GM21717 (cell line): ENCODE data around the gene ARHGAP42.
"Not testable (repeated sequence)": the region's sequence is repeated elsewhere in the genome, so short reads cannot be mapped to it uniquely, and the experiment has no call there.

Experiments used
- ATAC-seq: cut with Tn5 transposase; IDR thresholded peaks from one replicate; pipeline ENCODE4 v1.9.1; 2021; ENCODE audit warnings: mild to moderate bottlenecking, moderate library complexity; ENCODE audit not compliant: unreplicated experiment

Gene ARHGAP42

DNA sequence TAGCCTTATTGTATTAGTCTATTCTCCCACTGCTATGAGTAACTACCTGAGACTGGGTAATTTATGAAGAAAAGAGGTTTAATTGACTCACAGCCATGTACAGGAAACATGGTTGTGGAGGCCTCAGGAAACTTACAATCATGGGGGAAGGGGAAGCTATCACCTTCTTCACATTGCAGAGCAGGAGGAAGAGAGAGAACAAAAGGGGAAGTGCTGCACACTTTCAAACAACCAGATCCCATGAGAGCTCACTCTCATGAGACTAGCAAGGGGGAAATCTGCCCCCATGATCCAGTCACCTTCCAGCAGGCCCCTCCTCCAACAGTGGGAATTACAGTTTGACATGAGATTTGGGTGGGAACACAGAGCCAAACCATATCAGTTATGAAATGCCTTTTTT, 179.4 kb downstream of the ARHGAP42 start:
- peak; percentile 45 for ATAC-seq

DNA sequence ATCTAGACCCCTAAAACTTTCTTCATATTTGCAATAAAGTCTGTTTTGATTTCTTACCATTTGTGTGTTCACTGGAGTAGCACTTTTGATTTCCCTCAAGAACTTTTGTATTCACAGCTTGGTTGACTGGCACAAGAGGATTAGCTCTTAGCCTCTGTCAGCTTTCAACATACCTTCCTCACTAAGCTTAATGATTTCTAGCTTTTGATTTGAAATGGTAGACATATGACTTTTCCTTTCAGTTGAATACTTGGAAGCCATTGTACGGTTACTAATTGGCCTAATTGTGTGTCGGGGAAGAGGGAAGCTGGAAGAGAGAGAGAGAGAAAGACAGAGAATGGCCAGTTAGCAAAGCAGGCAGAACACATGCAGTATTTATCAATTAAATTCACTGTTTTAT, 180.5 kb downstream of the ARHGAP42 start:
- no peak for ATAC-seq

DNA sequence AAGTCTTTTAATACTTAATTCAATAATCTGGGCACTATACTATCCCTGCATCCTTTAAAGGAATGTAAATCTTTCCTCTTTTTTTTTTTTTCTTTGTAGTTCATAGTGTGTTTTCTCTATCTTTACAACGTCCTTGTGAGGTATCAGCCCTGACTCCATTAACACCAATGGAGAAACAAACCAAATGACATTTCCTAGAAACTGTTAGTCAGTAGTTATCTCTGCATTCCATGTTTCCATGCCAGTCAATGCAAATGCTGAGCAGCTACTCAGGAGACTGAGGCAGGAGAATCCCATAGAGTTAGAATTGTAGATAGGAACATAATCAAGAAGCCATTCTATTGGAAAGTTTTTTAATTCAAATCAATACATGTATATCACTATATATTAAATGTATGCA, 182.2 kb downstream of the ARHGAP42 start:
- ATAC-seq = no peak

DNA sequence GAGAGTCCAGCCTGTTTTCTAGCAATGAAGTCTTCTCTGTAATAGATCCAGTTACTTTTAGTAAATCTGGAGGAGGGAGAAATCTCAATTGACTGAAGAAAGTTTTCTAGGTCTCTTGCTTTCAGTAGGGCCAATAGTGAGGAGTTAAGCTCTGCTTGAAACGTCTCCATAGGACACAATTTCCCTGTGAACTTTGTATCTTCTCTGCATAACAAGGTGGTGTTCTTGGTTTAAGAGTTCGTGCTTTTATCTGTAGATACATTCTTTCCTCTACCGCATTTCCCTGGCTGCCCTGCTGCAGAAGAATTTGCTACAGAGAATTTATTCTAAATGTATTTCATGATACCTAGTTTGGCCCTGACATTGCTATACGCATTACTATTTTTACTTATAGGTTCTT, 183.1 kb downstream of the ARHGAP42 start:
- no peak for ATAC-seq

DNA sequence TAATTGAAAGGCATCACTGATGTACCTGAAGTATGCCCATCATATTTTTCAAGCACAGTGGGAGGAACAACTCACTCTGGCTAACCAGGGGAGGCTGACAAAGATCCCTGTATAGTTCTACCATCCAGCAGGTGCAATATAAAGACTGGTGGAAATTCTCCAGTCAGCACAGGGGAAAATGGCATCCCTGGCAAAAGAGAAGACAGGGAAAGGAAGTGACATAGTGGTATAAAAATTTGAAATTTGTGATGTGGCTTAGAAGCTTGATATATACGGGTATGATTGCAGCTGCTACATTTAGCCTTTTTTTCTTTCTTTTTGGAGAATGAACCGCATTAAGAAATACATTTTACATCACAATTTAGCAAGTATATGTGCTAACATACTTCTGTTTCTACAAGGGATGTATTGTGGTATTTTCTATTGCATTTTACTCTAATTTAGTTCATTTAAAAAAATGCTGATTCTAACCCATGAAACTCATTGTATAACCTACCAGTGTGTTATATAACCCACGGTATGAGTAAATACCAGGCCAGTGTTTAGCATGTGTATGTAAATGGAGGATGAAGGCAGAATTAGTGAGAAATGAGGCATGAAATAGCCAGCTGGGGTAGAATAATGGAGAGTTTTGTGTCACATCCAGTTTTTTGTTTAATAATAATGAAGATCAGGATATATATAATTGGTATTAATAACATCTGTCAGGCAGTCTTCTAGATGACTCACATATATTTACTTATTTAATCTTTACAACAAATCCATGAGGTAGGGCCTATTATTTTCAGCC, 186.1 kb downstream of the ARHGAP42 start:
- no peak for ATAC-seq

DNA sequence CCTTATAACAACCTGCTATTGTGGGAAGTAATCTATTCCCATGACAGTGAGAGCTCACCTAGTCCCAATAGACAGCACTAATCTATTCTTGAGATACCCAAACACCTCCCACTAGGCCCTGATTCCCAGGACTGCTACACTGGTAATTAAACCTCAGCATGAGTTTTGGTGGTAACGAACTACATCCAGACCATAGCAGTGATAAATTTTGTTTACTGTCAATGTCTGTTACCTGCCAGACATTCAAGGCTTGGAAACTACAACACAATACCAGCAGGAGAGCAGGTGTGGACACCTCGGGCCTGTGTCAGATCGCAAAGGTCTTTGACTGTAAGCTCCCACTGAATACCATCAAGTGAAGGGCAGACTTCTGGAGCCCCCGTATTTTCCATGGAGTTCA, 187.1 kb downstream of the ARHGAP42 start:
- ATAC-seq = no peak

DNA sequence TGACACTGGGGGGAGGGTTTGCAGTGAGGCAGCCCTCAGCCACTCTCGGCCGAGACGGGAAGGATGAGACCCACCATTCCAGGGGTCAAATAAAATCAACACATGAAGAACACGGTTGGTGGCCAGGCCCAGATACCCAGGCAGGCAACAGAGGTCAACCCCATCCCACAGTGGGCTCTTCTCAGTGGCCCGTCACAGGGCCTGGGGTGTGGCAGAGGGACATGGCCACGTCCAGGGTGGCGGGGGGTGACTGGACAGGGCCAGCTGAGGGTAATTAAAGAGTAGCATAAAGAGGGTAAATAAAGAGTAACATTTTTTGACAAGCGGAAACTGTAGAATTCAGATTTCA, 188.4 kb downstream of the ARHGAP42 start:
- no peak for ATAC-seq

DNA sequence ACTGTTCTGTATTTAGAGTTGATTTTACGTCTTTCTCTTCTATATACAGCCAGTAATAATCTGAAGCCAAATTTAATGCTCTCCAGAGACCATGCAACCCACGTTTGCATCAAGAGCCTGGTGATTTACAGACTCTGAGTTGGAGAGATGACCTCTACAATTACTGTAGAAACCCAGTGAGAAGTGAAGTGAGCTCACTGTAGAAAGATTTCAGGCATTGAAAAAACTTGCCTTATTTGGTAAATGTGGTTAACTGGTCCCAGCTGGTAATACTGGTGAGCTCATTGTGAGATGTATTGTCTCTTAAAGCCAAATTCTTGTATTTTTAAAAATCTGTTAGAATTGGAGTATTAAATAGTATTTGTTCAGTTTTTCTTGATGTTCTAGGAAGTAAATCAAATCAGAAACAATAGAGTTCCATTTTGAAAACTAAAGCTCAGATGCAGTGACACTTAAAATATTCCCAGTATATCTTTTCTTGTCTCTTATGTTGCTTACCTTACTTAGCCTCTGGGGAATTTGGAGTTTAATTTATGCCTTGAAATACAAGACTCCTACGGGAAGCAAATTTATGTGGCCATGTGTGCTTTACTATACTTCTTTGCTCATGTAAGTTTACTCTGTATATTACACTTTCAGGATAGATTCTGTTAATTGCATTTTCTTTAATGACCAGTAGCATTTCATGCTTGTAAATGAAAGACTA, 189.9 kb downstream of the ARHGAP42 start:
- peak; percentile 85 for ATAC-seq

DNA sequence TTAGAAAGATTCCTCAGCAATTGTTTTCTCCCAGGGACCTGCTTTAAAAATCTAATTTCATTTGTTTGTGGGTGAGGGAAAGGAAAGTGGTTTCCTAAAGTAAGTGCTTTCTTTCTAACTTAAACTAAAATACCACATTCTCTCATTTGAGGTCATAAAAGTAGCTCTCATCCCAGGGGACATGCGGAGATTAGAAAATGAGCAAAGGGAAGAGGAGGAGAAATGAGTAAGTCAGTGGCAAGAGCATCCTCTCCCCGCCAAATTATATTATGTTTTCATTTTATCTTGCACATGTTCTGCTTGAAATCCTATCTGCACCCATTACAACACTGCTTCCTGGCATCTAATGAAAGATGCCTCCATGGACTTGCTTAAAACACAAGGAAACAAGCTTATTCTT, 191.4 kb downstream of the ARHGAP42 start:
- ATAC-seq = no peak

DNA sequence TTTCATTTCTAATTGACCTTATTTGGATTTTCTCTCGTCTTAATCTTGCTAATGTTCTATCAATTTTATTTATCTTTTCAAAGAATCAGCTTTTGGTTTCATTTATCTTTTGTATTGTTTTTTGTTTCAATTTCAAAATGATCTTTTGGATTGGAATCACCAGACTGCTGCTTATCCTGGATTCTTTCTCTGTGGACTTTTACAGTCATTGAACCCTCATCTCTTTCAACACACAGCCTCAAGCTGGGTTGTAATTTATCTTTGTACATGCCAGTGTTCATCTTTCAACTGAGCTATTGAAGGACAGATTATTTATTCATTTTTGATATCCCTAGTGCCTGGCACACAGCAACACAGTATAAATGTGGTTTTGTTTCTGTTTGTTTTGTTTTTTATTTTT, 195.9 kb downstream of the ARHGAP42 start:
- ATAC-seq = no peak

DNA sequence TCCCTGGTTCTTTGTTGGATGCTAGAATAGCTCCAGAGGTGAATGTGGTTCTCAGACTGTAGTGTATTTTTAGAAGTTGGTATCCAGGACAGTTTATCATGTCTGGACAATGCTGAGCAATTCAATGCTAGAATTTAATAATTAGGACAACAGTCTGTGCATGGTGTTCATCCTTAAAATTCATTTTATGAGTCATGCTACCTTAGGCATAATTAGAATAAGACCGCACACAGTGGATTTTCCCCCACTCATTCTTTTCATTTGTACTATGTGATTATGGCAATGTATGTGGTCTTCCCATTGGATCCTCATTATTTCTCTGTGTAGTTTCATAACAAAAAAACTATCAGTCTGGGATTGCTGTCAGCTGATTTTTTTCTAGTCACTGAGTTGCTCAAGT, 196.7 kb downstream of the ARHGAP42 start:
- no peak for ATAC-seq

DNA sequence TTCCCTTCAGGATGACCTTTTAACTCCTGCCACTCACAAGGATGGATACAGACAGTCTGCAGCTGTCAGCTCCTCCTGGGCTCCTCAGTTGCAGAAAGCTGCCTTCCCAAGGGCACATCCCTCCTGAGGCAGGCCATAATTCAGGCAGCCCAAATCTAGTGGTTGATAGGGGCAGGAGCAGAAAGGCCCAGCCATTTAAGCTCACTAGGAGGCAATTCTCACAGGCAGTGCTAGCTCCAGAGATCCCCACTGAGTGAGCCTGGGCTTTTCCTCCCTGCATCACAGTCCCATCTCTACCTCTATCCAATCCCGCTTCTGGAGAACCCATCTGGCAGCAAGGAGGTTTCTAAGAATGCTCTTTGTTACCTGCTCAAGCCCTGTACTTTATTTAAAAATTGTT, 200.6 kb downstream of the ARHGAP42 start:
- ATAC-seq = no peak

DNA sequence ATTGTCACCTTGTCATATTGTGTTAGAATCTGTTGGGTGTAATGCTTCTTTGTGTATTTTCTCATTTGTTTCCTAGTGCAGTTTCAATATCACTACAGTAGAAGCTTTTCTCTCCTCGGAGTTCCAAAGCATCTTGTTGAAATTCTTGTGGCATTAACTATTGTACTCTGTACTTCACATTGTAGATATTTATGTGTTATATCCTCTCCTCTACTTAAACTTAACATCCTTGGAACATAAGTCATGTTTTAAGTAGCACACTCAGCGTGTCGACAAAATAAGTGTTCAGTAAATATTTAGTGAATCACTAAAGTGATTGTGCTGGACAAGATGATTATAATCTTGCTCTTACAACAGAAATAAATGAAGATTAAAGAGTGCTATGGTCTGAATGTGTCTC, 201.7 kb downstream of the ARHGAP42 start:
- ATAC-seq = no peak

DNA sequence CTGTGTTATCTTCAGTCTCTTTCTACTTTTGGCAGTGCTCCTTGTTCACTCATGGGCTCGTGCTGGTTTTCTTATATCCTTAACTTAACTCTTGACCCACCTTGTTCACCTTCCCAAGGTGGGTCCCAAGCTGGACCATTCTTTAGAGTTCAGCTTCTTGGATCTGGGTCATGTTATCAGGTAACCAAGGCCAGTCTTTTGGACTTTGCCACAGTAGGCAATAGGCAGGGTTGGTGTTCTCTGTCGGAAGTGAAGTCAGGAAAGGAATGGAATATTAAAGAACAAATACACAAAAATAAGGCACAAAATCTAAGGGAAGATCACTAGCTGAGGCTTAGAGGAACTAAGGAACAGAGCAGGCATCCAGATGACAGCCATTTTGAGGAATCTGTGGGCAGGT, 202.7 kb downstream of the ARHGAP42 start:
- no peak for ATAC-seq

DNA sequence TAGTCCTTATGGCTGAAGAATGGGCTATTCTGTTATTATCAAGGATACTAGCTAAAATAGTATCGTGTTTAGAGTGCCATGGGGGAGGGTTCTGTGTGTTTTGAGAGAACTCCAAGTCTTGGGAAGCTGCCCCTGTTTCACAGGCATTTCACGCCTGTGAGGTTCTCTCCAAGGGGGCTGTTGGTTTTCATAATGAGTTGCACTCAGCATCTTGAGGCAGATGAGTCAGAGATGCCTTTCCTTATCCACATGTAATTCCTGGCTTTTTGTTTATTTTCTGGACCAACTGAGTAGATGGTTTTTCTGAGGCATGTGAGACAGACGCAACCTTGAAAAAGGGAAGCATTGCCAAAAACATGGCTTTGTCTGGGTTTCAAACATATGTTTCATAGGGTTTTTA, 203.7 kb downstream of the ARHGAP42 start:
- no peak for ATAC-seq

DNA sequence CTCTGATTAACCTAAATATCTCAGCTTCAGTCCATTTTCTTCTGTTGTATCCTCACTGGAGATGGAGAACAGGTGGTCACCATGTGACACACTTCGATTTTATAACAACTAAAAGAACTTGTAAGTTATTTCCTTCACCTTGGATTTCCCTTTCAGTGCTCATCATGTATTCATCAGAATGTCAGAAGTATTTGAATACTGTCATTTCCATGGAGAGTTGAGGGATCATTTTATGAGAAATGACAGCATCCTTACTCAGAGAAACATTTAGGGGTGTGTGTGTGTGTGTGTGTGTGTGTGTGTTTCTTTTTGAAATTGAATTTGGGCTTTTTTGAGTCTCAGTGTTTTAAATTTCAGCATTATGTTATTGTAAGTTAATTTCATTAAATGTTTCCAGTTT, 205.8 kb downstream of the ARHGAP42 start:
- no peak for ATAC-seq

DNA sequence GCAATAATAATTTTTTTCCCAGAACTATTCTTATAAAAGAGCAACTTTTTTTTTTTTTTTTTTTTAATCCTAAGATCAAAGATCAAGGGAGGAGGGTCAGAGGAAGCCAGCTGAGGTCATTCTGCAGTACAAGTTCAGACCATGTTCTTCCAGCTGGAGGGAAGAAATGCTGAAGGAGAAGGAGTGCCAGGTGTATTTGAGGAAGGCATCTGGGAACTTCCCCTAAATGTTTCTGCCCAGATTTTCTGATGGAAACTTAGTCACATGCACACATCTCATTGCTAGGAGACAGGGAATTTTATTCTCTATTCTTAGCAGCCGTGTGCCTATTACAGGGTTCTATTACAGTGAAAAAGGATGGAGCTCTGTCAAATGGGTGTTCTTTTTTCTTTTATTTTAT, 208.4 kb downstream of the ARHGAP42 start:
- no peak for ATAC-seq

DNA sequence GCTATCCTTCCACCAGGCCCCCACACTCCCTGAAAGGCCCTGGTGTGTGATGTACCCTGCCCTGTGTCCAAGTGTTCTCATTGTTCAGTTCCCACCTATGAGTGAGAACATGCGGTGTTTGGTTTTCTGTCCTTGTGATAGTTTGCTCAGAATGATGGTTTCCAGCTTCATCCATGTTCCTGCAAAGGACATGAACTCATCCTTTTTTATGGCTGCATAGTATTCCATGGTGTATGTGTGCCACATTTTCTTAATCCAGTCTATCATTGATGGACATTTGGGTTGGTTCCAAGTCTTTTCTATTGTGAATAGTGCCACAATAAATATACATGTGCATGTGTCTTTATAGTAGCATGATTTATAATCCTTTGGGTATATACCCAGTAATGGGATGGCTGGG, 208.9 kb downstream of the ARHGAP42 start:
- not testable (repeated sequence) for ATAC-seq

DNA sequence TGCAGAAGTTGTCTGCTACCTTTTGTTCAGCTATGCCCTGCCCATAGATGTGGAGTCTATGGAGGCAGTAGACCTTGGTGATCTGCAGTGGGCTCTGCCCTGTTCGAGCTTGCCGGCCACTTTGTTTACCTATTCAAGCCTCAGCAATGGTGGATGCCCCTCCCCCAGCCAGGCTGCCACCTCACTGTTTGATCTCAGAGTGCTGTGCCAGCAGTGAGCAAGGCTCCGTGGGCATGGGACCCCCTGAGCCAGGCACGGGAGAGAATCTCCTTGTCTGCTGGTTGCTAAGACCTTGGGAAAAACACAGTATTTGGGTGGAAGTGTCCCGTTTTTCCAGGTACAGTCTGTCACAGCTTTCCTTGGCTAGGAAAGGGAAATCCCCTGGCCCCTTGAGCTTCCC, 214.4 kb downstream of the ARHGAP42 start:
- ATAC-seq = not testable (repeated sequence)

DNA sequence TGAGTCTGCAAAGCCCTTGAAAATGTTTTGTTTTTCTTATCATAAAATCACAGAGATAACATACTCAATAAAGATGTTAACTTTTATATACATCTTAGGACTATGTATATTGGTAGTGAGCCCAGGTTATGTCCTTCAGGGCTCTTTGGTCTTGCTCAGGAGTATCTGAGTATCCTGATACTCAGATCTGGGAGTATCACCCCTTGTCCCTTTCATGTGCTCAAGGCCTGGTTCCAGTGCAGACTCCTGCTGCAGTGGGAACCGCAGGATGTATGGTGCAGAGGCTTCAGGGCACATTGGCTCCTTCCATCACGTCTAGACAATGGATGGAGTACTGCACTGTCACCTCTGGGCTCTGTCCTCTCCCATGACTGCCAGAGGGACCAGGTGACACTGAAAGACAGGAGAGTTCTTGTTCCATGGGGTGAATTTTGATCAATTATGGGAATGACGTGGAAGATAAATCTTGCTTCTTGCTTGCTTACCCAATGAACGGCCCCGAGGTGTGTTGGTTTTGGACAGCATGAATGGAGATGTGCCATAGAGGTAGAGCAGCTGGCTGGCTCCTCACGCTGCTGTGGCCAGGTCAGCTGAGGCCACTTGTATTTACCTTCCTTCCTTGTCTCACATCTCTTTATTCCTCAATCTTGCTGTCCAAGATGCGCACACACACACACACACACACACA, 215.5 kb downstream of the ARHGAP42 start:
- no peak for ATAC-seq

DNA sequence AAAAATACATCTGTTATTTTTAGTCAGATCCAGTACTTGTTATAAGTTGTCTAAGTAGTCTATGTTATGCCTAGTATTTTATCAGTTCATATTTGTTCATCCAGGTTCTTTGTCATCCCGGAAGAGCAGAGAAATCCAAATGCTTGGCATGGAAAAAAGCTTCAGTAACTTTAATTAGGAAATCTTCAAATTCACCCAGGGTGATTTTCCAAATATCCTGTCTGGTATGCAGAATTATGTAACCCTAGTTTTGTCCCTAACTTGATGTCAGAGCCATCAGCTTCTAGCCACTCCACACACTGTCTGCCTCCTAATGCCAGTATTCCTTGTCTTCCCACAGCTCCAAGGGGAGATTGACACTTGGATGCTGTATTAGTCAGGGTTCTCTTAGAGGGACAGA, 216.2 kb downstream of the ARHGAP42 start:
- no peak for ATAC-seq

DNA sequence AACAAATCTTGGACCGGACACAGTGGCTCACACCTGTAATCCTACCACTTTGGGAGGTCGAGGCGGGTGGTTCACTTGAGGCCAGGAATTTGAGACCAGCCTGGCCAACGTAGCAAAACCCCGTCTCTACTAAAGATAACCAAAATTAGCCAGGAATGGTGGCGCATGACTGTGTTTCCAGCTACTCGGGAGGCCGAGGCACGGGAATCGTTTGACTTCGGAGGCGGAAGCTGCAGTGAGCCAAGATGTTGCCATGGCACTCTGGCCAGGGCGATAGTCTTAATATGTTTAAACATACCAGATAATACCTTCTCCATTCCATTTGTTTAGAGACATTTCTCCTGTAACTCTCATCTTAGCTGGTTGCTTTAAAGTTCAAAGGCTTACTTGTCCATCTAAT, 218.6 kb downstream of the ARHGAP42 start:
- no peak for ATAC-seq
